Ishikawa (cell line): ENCODE data around the gene WSCD1.

Source experiments
- CEBPB ChIP-seq: IDR thresholded peaks from 2 replicates; pipeline ENCODE4 v1.6.1; 2012
- CREB1 ChIP-seq: IDR thresholded peaks from 2 replicates; pipeline ENCODE4 v1.6.1; 2012; ENCODE audit warnings: low read depth
- EGR1 ChIP-seq: IDR thresholded peaks from 2 replicates; pipeline ENCODE4 v1.6.1; 2012
- EP300 ChIP-seq: IDR thresholded peaks from 2 replicates; pipeline ENCODE4 v1.6.1; 2012; ENCODE audit warnings: borderline replicate concordance
- FOXM1 ChIP-seq: IDR thresholded peaks from 2 replicates; pipeline ENCODE4 v1.6.1; 2012; ENCODE audit warnings: low read depth, borderline replicate concordance
- NFIC ChIP-seq: IDR thresholded peaks from 2 replicates; pipeline ENCODE4 v1.6.1; 2012
- RAD21 ChIP-seq: IDR thresholded peaks from 2 replicates; pipeline ENCODE4 v1.6.1; 2012; ENCODE audit warnings: low read depth
- TAF1 ChIP-seq: IDR thresholded peaks from 2 replicates; pipeline ENCODE4 v1.6.1; 2012; ENCODE audit warnings: low read depth, mild to moderate bottlenecking
- TCF12 ChIP-seq: IDR thresholded peaks from 2 replicates; pipeline ENCODE4 v1.6.1; 2012; ENCODE audit warnings: low read depth
- TEAD4 ChIP-seq: IDR thresholded peaks from 2 replicates; pipeline ENCODE4 v1.6.1; 2012
- YY1 ChIP-seq: IDR thresholded peaks from 2 replicates; pipeline ENCODE4 v1.6.1; 2012; ENCODE audit warnings: low read depth
- ZBTB7A ChIP-seq: IDR thresholded peaks from 2 replicates; pipeline ENCODE4 v1.6.1; 2012; ENCODE audit warnings: low read depth
- TF ChIP-seq, protein P1 (sequence below): IDR thresholded peaks from 2 replicates; pipeline ENCODE4 v1.6.1; 2012
- TF ChIP-seq, protein P2 (sequence below): IDR thresholded peaks from 2 replicates; pipeline ENCODE4 v1.6.1; 2012
- TF ChIP-seq, protein P3 (sequence below): IDR thresholded peaks from 2 replicates; pipeline ENCODE4 v1.6.1; 2012; ENCODE audit warnings: low read depth, mild to moderate bottlenecking

WSCD1 gene

DNA sequence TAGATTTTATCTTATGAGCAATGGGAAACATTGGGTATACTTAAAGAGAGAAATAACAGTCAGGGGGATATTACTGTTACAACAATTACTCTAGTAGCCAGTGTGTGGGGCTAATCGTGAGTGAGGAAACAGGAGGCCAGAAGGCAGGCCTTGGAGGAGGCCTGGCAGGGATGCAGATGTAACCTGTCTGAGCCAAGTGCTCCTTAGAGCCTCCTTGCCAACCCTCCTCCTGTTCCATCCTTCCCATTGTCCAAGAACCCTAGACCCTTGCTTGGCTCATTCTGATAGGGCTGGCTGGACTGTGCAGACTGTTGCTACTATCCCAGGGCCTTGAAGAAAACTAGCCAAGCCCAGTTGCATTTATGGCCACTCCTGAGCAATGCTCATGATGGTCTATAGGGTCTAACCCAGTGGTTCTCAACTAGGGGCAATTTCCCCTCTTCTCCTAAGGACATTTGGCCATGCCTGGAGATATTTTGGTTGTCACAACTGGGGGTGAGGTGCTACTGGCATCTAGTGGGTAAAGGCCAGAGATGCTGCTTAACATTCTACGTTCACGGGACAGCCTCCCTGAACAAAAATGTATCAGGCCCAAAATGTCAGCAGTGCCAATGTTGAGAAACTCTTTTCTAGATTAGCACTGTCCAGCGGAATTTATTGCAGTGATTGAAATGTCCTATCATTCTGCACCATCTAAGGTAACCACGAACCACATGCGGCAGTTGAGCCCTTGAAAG, 24.4 kb upstream of the WSCD1 start:
- TF ChIP-seq EP300 = no peak
- TF ChIP-seq, protein P1, sequence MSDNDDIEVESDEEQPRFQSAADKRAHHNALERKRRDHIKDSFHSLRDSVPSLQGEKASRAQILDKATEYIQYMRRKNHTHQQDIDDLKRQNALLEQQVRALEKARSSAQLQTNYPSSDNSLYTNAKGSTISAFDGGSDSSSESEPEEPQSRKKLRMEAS = no peak
- TF ChIP-seq TCF12 = no peak
- TF ChIP-seq NFIC = no peak
- TF ChIP-seq CREB1 = no peak
- TF ChIP-seq YY1 = no peak
- TF ChIP-seq RAD21 = no peak
- TF ChIP-seq FOXM1 = no peak
- TF ChIP-seq TAF1 = no peak

DNA sequence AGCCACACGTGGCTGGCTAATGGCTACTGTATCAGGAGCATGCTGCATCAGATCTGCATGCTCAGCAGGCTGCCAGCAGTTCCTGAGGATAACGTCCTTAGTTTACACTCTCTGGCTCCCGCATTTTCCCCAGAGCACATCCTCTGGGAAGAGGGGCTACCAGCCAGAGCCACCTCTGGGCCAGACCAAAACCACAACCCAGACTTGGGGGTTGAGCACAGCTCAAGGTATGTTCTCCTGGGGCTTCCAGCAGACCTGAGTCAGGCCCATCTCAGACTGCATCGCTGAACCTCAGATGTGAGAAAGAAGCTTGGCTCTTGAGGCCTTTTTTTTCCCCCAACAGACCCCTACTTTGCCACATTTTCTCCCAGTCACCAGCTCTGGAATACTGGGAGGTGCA, 23.7 kb upstream of the WSCD1 start:
- TF ChIP-seq EP300 (no peak), RAD21 (no peak), FOXM1 (no peak)

DNA sequence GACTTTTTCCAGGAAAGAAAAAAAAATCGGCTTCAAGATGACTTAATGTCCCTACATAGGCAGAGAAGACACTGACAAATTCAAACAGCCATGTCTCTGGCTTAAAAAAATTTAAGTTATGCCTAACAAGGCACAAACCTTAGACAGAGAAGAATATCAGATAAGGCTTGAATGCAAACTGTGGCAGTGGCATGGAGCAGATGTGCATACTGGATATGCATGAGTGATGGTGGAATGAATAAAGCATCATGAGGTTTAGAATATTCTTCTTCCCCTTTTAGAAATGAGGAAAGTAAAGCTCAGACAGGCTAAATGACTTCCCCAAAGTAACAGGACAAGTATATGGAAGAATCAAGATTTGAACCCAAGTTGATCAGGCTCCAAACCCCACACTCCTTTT, 23.2 kb upstream of the WSCD1 start:
- no peak for TF ChIP-seq RAD21
- TF ChIP-seq, protein P2, sequence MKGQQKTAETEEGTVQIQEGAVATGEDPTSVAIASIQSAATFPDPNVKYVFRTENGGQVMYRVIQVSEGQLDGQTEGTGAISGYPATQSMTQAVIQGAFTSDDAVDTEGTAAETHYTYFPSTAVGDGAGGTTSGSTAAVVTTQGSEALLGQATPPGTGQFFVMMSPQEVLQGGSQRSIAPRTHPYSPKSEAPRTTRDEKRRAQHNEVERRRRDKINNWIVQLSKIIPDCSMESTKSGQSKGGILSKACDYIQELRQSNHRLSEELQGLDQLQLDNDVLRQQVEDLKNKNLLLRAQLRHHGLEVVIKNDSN = no peak

DNA sequence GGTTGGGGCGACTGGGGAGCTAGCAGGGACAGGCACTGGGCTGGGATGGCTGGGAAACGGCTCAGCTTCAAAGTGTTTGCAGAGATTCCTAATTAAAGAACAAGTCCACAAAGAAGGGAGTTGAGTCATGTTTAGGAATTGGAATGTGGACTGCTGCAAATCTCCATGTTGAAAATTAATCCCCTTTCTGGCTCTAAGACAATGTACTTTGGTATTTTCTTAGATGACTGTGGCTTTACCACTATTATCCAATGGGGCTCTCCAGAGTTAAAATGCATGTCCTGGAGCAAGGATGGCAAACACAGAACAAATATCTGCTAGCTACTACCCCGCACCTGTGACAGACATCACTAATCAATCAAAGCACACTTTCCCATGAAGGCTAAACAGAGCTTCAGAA, 22.2 kb upstream of the WSCD1 start:
- TF ChIP-seq EGR1 (no peak), ZBTB7A (no peak), EP300 (no peak), TEAD4 (no peak), TCF12 (no peak)
- TF ChIP-seq, protein P2 = no peak

DNA sequence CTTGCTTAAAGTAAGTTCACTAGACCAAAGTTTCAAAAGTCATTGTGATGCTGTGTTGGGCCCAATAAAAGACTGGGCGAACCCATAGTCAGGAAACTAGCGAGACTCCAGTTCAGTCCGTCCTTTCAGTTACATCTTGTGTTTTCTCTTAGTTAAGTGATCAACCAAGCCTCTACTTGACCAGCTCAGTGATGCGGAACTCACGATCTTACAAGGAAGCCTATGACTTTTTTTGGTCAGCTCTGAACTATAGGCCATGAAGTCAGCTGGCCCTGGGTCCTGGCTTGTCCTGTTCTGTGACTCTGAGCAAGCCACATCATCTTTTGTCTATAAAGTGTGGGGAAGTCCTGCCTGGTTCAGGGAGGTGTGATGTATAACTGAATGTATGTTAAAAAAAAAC, 21.7 kb upstream of the WSCD1 start:
- TF ChIP-seq RAD21 = no peak
- no peak for TF ChIP-seq CEBPB
- TF ChIP-seq FOXM1 = no peak
- TF ChIP-seq TCF12 = no peak
- TF ChIP-seq YY1 = no peak
- no peak for TF ChIP-seq CREB1
- no peak for TF ChIP-seq EP300
- TF ChIP-seq, protein P3, sequence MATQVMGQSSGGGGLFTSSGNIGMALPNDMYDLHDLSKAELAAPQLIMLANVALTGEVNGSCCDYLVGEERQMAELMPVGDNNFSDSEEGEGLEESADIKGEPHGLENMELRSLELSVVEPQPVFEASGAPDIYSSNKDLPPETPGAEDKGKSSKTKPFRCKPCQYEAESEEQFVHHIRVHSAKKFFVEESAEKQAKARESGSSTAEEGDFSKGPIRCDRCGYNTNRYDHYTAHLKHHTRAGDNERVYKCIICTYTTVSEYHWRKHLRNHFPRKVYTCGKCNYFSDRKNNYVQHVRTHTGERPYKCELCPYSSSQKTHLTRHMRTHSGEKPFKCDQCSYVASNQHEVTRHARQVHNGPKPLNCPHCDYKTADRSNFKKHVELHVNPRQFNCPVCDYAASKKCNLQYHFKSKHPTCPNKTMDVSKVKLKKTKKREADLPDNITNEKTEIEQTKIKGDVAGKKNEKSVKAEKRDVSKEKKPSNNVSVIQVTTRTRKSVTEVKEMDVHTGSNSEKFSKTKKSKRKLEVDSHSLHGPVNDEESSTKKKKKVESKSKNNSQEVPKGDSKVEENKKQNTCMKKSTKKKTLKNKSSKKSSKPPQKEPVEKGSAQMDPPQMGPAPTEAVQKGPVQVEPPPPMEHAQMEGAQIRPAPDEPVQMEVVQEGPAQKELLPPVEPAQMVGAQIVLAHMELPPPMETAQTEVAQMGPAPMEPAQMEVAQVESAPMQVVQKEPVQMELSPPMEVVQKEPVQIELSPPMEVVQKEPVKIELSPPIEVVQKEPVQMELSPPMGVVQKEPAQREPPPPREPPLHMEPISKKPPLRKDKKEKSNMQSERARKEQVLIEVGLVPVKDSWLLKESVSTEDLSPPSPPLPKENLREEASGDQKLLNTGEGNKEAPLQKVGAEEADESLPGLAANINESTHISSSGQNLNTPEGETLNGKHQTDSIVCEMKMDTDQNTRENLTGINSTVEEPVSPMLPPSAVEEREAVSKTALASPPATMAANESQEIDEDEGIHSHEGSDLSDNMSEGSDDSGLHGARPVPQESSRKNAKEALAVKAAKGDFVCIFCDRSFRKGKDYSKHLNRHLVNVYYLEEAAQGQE = no peak
- TF ChIP-seq TAF1 = no peak
- no peak for TF ChIP-seq TEAD4

DNA sequence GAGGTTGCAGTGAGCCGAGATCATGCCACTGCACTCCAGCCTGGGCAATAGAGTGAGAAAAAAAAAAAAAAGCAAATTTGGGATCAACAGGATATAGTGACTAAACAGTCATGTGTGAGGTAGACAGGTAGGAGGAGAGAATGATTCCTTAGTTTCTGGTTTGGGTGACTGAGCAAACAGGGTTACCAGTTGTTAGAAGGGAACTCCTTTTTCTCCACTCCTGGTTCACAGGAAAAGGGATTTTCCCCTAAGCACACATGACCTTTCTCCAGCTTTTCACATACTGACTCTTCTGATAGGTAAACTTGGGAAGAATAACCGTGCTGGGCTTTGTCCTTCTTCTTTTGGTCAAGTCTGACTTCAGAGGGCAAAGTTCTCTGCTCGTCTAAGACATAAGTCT, 17.3 kb upstream of the WSCD1 start:
- TF ChIP-seq ZBTB7A (no peak), RAD21 (no peak), TCF12 (no peak), NFIC (no peak), CREB1 (no peak), EGR1 (no peak), YY1 (no peak), TAF1 (no peak), CEBPB (no peak), FOXM1 (no peak), TEAD4 (no peak), EP300 (no peak)
- TF ChIP-seq, protein P2 = no peak
- TF ChIP-seq, protein P1 = no peak
- TF ChIP-seq, protein P3 = no peak
